Rectal smooth muscle tissue (tissue), 1 donor: ENCODE data around the gene C11orf24.
A peak's percentile ranks its signal among the peaks of the same experiment; 100 is the strongest.
"Not testable (repeated sequence)": the region's sequence is repeated elsewhere in the genome, so short reads cannot be mapped to it uniquely, and the experiment has no call there.

Experiments
- H3K27ac ChIP-seq: one replicate; pipeline ENCODE4 v1.7.0; 2013; ENCODE audit warnings: low read depth, low read length, inconsistent platforms
- H3K27me3 ChIP-seq: one replicate; pipeline ENCODE4 v1.7.0; 2013; ENCODE audit warnings: low read length; ENCODE audit not compliant: control insufficient read depth, insufficient read depth
- H3K36me3 ChIP-seq: one replicate; pipeline ENCODE4 v1.7.0; 2013; ENCODE audit warnings: low read length; ENCODE audit not compliant: control insufficient read depth, insufficient read depth
- H3K4me1 ChIP-seq: one replicate; pipeline ENCODE4 v1.7.0; 2013; ENCODE audit warnings: low read length; ENCODE audit not compliant: control insufficient read depth, insufficient read depth
- H3K4me3 ChIP-seq: one replicate; pipeline ENCODE4 v1.7.0; 2013; ENCODE audit warnings: low read length
- H3K9ac ChIP-seq: one replicate; pipeline ENCODE4 v1.7.0; 2013; ENCODE audit warnings: low read length

Gene C11orf24

DNA sequence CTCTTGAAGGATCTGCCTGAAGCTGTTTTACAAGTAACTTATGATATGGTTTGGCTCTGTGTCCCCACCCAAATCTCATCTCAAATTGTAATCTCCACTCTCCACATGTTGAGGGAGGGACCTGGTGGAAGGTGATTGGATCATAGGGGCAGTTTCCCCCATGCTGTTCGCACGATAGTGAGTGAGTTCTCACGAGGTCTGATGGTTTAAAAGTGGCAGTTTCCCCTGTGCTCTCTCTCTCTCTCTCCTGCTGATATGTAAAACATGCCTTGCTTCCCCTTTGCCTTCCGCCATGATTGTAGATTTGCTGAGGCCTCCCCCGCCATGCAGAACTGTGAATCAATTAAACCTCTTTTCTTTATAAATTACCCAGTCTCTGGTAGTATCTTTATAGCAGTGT lies 26.9 kb downstream of the C11orf24 start:
- H3K27ac ChIP-seq, H3K4me3 ChIP-seq, H3K9ac ChIP-seq, H3K27me3 ChIP-seq, H3K4me1 ChIP-seq, H3K36me3 ChIP-seq: not testable (repeated sequence)

GRCh38 chr11:68243847-68244246 lies 27.9 kb downstream of the C11orf24 start:
- not testable (repeated sequence) for H3K27me3 ChIP-seq, H3K9ac ChIP-seq, H3K4me3 ChIP-seq, H3K27ac ChIP-seq, H3K36me3 ChIP-seq, H3K4me1 ChIP-seq

DNA sequence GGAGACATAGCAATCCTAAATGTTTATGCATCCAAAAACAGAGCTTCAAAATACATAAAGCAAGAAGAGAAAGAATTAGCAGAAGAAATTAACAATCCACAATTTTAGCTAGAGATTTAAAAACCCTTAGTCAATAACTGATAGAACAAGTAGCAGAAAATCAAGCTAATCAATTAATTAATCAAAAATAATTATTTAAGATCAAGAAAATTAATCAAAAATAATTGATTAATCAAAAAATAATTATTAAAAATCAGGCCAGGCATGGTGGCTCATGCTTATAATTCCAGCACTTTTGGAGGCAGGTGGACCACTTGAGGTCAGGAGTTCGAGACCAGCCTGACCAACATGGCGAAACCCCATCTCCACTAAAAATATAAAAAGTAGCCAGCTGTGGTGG lies 29.2 kb downstream of the C11orf24 start:
- Histone ChIP-seq H3K36me3 (no peaks in the 10 kb centered on the region), H3K9ac (no peak overlapping the region), H3K27ac (no peak overlapping the region), H3K4me1 (no peaks in the 10 kb centered on the region), H3K4me3 (no peak overlapping the region), H3K27me3 (no peaks in the 10 kb centered on the region)

- no peaks in the 10 kb centered on the region for H3K4me1 ChIP-seq
- no peak overlapping the region for H3K27ac ChIP-seq
- no peak overlapping the region for H3K9ac ChIP-seq
- no peaks in the 10 kb centered on the region for H3K27me3 ChIP-seq
- H3K4me3 ChIP-seq, result no peak overlapping the region
- H3K36me3 ChIP-seq, result no peaks in the 10 kb centered on the region
Measured at GRCh38 chr11:68231621-68232020, 40.2 kb downstream of the C11orf24 start.

DNA sequence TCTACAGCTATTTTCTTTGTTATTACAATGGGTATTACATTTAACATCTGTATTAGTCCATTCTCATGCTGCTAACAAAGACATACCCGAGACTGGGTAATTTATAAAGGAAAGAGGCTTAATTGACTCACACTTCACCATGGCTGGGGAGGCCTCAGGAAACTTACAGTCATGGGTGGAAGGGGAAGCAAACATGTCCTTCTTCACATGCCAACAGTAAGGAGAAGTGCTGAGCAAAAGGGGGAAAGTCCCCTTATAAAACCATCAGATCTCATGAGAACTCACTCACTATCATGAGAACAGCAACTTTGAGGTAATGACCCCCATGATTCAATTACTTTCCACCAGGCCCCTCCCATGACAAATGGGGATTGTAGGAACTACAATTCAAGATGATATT lies 42.2 kb downstream of the C11orf24 start:
- Histone ChIP-seq H3K4me3 (no peak overlapping the region), H3K4me1 (no peaks in the 10 kb centered on the region), H3K36me3 (no peaks in the 10 kb centered on the region), H3K27me3 (no peaks in the 10 kb centered on the region), H3K9ac (no peak overlapping the region), H3K27ac (no peak overlapping the region)

DNA sequence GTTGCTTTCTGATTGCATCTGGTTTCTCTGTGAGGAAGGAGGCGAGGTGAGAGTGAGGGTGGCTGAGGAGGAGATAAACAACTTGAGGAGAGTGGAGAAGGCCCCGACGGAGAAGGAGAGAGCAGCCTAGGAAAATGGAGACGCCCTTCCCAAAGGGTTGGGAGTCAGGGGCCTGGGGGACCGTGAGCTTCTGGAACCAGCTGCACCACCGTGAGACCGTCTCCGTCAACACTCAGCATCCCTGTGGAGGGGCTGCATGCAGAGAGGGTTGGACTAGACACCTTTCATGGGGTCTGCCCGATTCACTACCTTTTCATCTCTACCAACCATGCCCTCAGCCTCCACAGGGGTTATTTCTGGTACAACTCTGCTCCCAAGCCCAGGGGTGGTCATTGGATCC lies 45.4 kb downstream of the C11orf24 start:
- Histone ChIP-seq H3K36me3 (no peaks in the 10 kb centered on the region), H3K27me3 (no peaks in the 10 kb centered on the region), H3K9ac (no peak overlapping the region), H3K4me1 (no peaks in the 10 kb centered on the region), H3K27ac (no peak overlapping the region), H3K4me3 (no peak overlapping the region)

GRCh38 chr11:68224606-68225005 lies 47.2 kb downstream of the C11orf24 start:
- H3K27ac ChIP-seq, result no peak overlapping the region
- H3K36me3 ChIP-seq, result no peaks in the 10 kb centered on the region
- H3K4me3 ChIP-seq, result no peak overlapping the region
- H3K4me1 ChIP-seq, result no peaks in the 10 kb centered on the region
- H3K27me3 ChIP-seq, result no peaks in the 10 kb centered on the region
- no peak overlapping the region for H3K9ac ChIP-seq

GRCh38 chr11:68223275-68223674 lies 48.5 kb downstream of the C11orf24 start:
- Histone ChIP-seq H3K27ac (no peak overlapping the region), H3K4me3 (no peak overlapping the region), H3K36me3 (no peaks in the 10 kb centered on the region), H3K4me1 (no peaks in the 10 kb centered on the region), H3K27me3 (no peaks in the 10 kb centered on the region), H3K9ac (no peak overlapping the region)

DNA sequence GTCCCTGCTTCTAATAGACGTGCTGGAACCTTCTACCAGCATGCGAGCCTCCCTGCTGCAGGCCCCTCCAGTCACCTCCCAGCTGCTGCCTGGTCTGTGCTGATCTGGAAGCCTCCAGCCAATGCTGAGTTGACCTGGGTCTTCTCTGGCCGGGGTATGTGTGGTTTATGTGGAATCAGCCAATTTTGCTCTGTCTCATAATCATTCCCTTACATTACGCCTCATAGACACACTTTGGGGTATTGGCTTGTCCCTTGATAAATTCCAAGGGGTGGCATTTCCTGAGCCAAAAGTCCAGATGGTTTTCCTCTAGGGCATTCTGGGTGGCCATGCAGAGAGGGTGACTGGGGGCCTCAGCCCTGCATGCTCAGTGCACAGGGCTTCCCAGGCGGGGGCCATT lies 50.4 kb downstream of the C11orf24 start:
- no peaks in the 10 kb centered on the region for H3K4me1 ChIP-seq
- H3K4me3 ChIP-seq, result no peak overlapping the region
- no peaks in the 10 kb centered on the region for H3K36me3 ChIP-seq
- H3K27me3 ChIP-seq, result no peaks in the 10 kb centered on the region
- no peak overlapping the region for H3K27ac ChIP-seq
- no peak overlapping the region for H3K9ac ChIP-seq

GRCh38 chr11:68216171-68216938 lies 55.4 kb downstream of the C11orf24 start:
- Histone ChIP-seq H3K36me3 (no peaks in the 10 kb centered on the region), H3K4me1 (peaks cover 8% of the 10 kb centered on the region), H3K27ac (no peak overlapping the region), H3K4me3 (peak overlapping the region; percentile 29), H3K27me3 (no peaks in the 10 kb centered on the region), H3K9ac (no peak overlapping the region)

- H3K9ac ChIP-seq, result no peak overlapping the region
- H3K27ac ChIP-seq, result no peak overlapping the region
- H3K36me3 ChIP-seq, result no peaks in the 10 kb centered on the region
- H3K27me3 ChIP-seq, result no peaks in the 10 kb centered on the region
- H3K4me3 ChIP-seq, result no peak overlapping the region
- peaks cover 11% of the 10 kb centered on the region for H3K4me1 ChIP-seq
Measured at GRCh38 chr11:68215524-68216170, 56.1 kb downstream of the C11orf24 start.

GRCh38 chr11:68215087-68215445 lies 56.7 kb downstream of the C11orf24 start:
- peaks cover 11% of the 10 kb centered on the region for H3K4me1 ChIP-seq
- H3K27ac ChIP-seq, result no peak overlapping the region
- no peak overlapping the region for H3K9ac ChIP-seq
- H3K27me3 ChIP-seq, result no peaks in the 10 kb centered on the region
- no peaks in the 10 kb centered on the region for H3K36me3 ChIP-seq
- H3K4me3 ChIP-seq, result no peak overlapping the region
